Gastroesophageal sphincter (tissue), 4 donors: ENCODE data around the gene HS6ST3. TPM values are rescaled to one million over a fixed set of nuclear protein-coding genes. Genes with fewer than 3 reads are reported as not detected.
A peak's percentile ranks its signal among the peaks of the same experiment; 100 is the strongest.

Experiments
- ATAC-seq: fragments of 150-250 bp; one replicate; pipeline ENCODE4 v1.9.1; 2016; ENCODE audit warnings: mild to moderate bottlenecking, moderate library complexity
- H3K27ac ChIP-seq, 4 donors: fragments of 200-600 bp; sonication (generic) in 3 of 4; 1 replicate in 3 of 4; 2 replicates in 1 of 4; pipeline ENCODE4 v1.5.1; 2016 to 2019
- H3K27me3 ChIP-seq: fragments of 200-600 bp; sonication (generic); one replicate; pipeline ENCODE4 v1.5.1; 2019
- H3K36me3 ChIP-seq, 2 donors: fragments of 200-600 bp; sonication (generic); one replicate each; pipeline ENCODE4 v1.5.1; 2019; ENCODE audit warnings: control low read depth in 1 of 2
- H3K4me1 ChIP-seq, 3 donors: fragments of 200-600 bp; sonication (generic); 1 replicate in 2 of 3; 2 replicates in 1 of 3; pipeline ENCODE4 v1.5.1; 2016 to 2019; ENCODE audit warnings: control low read depth in 2 of 3
- H3K4me3 ChIP-seq, 2 donors: fragments of 200-600 bp; sonication (generic); one replicate each; pipeline ENCODE4 v1.5.1; 2019; ENCODE audit warnings: mild to moderate bottlenecking in 1 of 2, moderate library complexity in 1 of 2
- H3K9me3 ChIP-seq, 3 donors: fragments of 200-600 bp; sonication (generic); one replicate each; pipeline ENCODE4 v1.5.1; 2017 to 2019; ENCODE audit warnings: control low read depth in 2 of 3
- CTCF ChIP-seq, 4 experiments: fragments of 200-600 bp in 2 of 4; fragments of 450-650 bp in 2 of 4; sonication (generic) in 1 of 4; IDR thresholded peaks; one replicate each; pipeline ENCODE4 v1.5.1; 2017 to 2019; ENCODE audit warnings: antibody characterized with exemption in 4 of 4, mild to moderate bottlenecking in 2 of 4, moderate library complexity in 2 of 4
- EP300 ChIP-seq: sonication (generic); formaldehyde crosslinking; IDR thresholded peaks from one replicate; pipeline ENCODE4 v1.6.1; 2017; ENCODE audit warnings: antibody characterized with exemption, mild to moderate bottlenecking
- POLR2A ChIP-seq, 2 donors: fragments of 450-650 bp; IDR thresholded peaks; one replicate each; pipeline ENCODE4 v1.6.1; 2017; ENCODE audit warnings: antibody characterized with exemption in 2 of 2, mild to moderate bottlenecking in 2 of 2, moderate library complexity in 1 of 2
- POLR2AphosphoS5 ChIP-seq: sonication (generic); formaldehyde crosslinking; IDR thresholded peaks from one replicate; pipeline ENCODE4 v1.6.1; 2017; ENCODE audit warnings: antibody characterized with exemption
- WGBS, 2 donors: methylation state at CpG; one replicate each; pipeline ENCODE4 v1.1.5; 2018; ENCODE audit warnings: low coverage in 1 of 2; 5-methylcytosine and 5-hydroxymethylcytosine counted together
- total RNA-seq, 4 donors: library from RNA; depleted of rRNA; stranded (reverse); fragments of >200 nt; gene quantifications; one replicate each; pipeline ENCODE4 v1.1.0, GENCODE V29; 2016

The HS6ST3 gene
- total RNA-seq, 4 donors from 2014 or later: 3.4 to 13.2 (median 5.2) TPM

- Histone ChIP-seq H3K27ac (peak overlapping the region in 3 of 4 donors; percentile 19 to 58 (median 55)), H3K36me3 (no peaks in the 10 kb centered on the region), H3K4me3 (no peak overlapping the region), H3K4me1 (peaks cover 0 to 6% (median 0%) of the 10 kb centered on the region in 3 donors), H3K27me3 (no peaks in the 10 kb centered on the region), H3K9me3 (peaks cover 0 to 4% (median 0%) of the 10 kb centered on the region in 3 donors)
- no peak for ATAC-seq
- no peak for TF ChIP-seq POLR2A (IDR thresholded peaks at IDR 0.05)
- TF ChIP-seq EP300: no peak
- TF ChIP-seq CTCF (IDR thresholded peaks at IDR 0.05): no peak
- TF ChIP-seq POLR2AphosphoS5: no peak
- WGBS, 2 donors: 58 to 86% methylated on average over 2 to 5 of the region's 9 CpGs
Measured at GRCh38 chr13:96816874-96817273, 727.0 kb downstream of the HS6ST3 start.

GRCh38 chr13:96817336-96817941, 727.5 kb downstream of the HS6ST3 start:
- ATAC-seq: no peak
- peaks cover 0 to 6% (median 0%) of the 10 kb centered on the region in 3 donors for H3K4me1 ChIP-seq
- H3K36me3 ChIP-seq: no peaks in the 10 kb centered on the region
- WGBS, 2 donors: 17 to 29% methylated on average over 4 of the region's 4 CpGs
- H3K27me3 ChIP-seq: no peaks in the 10 kb centered on the region
- peaks cover 0 to 4% (median 0%) of the 10 kb centered on the region in 3 donors for H3K9me3 ChIP-seq
- H3K27ac ChIP-seq: no peak overlapping the region
- H3K4me3 ChIP-seq: no peak overlapping the region
- TF ChIP-seq POLR2AphosphoS5 (no peak), POLR2A (IDR thresholded peaks at IDR 0.05) (no peak), CTCF (IDR thresholded peaks at IDR 0.05) (peak; percentile 6 to 49 (median 29)), EP300 (no peak)

- Histone ChIP-seq H3K27ac (no peak overlapping the region), H3K27me3 (no peaks in the 10 kb centered on the region), H3K9me3 (peaks cover 0 to 4% (median 0%) of the 10 kb centered on the region in 3 donors), H3K4me1 (peaks cover 0 to 6% (median 0%) of the 10 kb centered on the region in 3 donors), H3K36me3 (no peaks in the 10 kb centered on the region), H3K4me3 (no peak overlapping the region)
- WGBS, 2 donors: 81 to 84% methylated on average over 4 to 5 of the region's 5 CpGs
- no peak for ATAC-seq
- no peak for TF ChIP-seq CTCF (IDR thresholded peaks at IDR 0.05)
- TF ChIP-seq POLR2AphosphoS5: no peak
Measured at GRCh38 chr13:96819375-96819774, 729.5 kb downstream of the HS6ST3 start.

GRCh38 chr13:96821381-96821780, 731.5 kb downstream of the HS6ST3 start:
- H3K36me3 ChIP-seq: no peaks in the 10 kb centered on the region
- H3K27me3 ChIP-seq: no peaks in the 10 kb centered on the region
- TF ChIP-seq POLR2A (IDR thresholded peaks at IDR 0.05) (no peak), EP300 (no peak), CTCF (IDR thresholded peaks at IDR 0.05) (no peak), POLR2AphosphoS5 (no peak)
- no peak overlapping the region for H3K27ac ChIP-seq
- no peak overlapping the region for H3K4me3 ChIP-seq
- no peak for ATAC-seq
- WGBS, 2 donors: 45 to 75% methylated on average over 1 of the region's 1 CpG
- H3K9me3 ChIP-seq: no peaks in the 10 kb centered on the region
- H3K4me1 ChIP-seq: peaks cover 0 to 6% (median 0%) of the 10 kb centered on the region in 3 donors

- no peaks in the 10 kb centered on the region for H3K9me3 ChIP-seq
- 68 to 92% methylated on average over 3 to 9 of the region's 9 CpGs for WGBS, 2 donors
- ATAC-seq: no peak
- peaks cover 0 to 5% (median 0%) of the 10 kb centered on the region in 3 donors for H3K4me1 ChIP-seq
- no peak overlapping the region for H3K27ac ChIP-seq
- H3K27me3 ChIP-seq: no peaks in the 10 kb centered on the region
- H3K4me3 ChIP-seq: no peak overlapping the region
- H3K36me3 ChIP-seq: no peaks in the 10 kb centered on the region
- TF ChIP-seq POLR2A (IDR thresholded peaks at IDR 0.05) (no peak), CTCF (IDR thresholded peaks at IDR 0.05) (no peak), EP300 (no peak), POLR2AphosphoS5 (no peak)
Measured at GRCh38 chr13:96821971-96822370, 732.1 kb downstream of the HS6ST3 start.
